Inflammatory macrophage (primary cell): Measurements from ENCODE around the gene RSAD2.
A peak's percentile ranks its signal among the peaks of the same experiment; 100 is the strongest.
"Not testable (repeated sequence)": the region's sequence is repeated elsewhere in the genome, so short reads cannot be mapped to it uniquely, and the experiment has no call there.

Experiments
- DNase-seq, 2 donors: peaks; one replicate each; pipeline ENCODE4 v3.0.0-alpha.2; 2020 to 2022
- total RNA-seq, 18 experiments: gene quantifications; one replicate each; lab custom pipeline; 2026; ENCODE audit warnings: mixed read lengths in 6 of 18, inconsistent platforms in 2 of 18; lab: John Stamatoyannopoulos, UW

Gene RSAD2
- 1.1 to 1,383 (median 7.1) reads per million in 18 experiments for total RNA-seq

GRCh38 chr2:6877402-6878304 lies at the start of gene RSAD2:
Gene RSAD2 (plus strand): TSS chr2:6877777. CDS start chr2:6877801, 24 bp downstream.
- peak; percentile 33 to 42 for DNase-seq

GRCh38 chr2:6828299-6828584 lies 49.3 kb upstream of the RSAD2 start:
- peak; percentile 49 to 71 for DNase-seq

GRCh38 chr2:6831229-6831628 lies 46.3 kb upstream of the RSAD2 start:
- DNase-seq = no peak

- DNase-seq = no peak
Observed at GRCh38 chr2:6832596-6833299, 44.8 kb upstream of the RSAD2 start.

GRCh38 chr2:6833300-6833604 lies 44.3 kb upstream of the RSAD2 start:
- no peak for DNase-seq

GRCh38 chr2:6834163-6834562 lies 43.4 kb upstream of the RSAD2 start:
- DNase-seq = no peak

GRCh38 chr2:6835467-6835866 lies 42.1 kb upstream of the RSAD2 start:
- DNase-seq = no peak

- no peak for DNase-seq
Observed at GRCh38 chr2:6838673-6839319, 38.8 kb upstream of the RSAD2 start.

GRCh38 chr2:6841537-6842287 lies 35.9 kb upstream of the RSAD2 start:
- DNase-seq = no peak

GRCh38 chr2:6845312-6845711 lies 32.3 kb upstream of the RSAD2 start:
- DNase-seq = peak in 1 of 2 donors; percentile 12

- no peak for DNase-seq
Observed at GRCh38 chr2:6845903-6846302, 31.7 kb upstream of the RSAD2 start.

- no peak for DNase-seq
Observed at GRCh38 chr2:6846540-6846939, 31.0 kb upstream of the RSAD2 start.

- no peak for DNase-seq
Observed at GRCh38 chr2:6846967-6847681, 30.5 kb upstream of the RSAD2 start.

- no peak for DNase-seq
Observed at GRCh38 chr2:6852195-6852594, 25.4 kb upstream of the RSAD2 start.

GRCh38 chr2:6854416-6854815 lies 23.2 kb upstream of the RSAD2 start:
- DNase-seq = no peak

GRCh38 chr2:6855860-6856547 lies 21.6 kb upstream of the RSAD2 start:
- no peak for DNase-seq

- no peak for DNase-seq
Observed at GRCh38 chr2:6856548-6856920, 21.0 kb upstream of the RSAD2 start.

GRCh38 chr2:6858466-6859027 lies 19.0 kb upstream of the RSAD2 start:
- not testable (repeated sequence) for DNase-seq

- no peak for DNase-seq
Observed at GRCh38 chr2:6860296-6860695, 17.3 kb upstream of the RSAD2 start.

GRCh38 chr2:6863792-6864191 lies 13.8 kb upstream of the RSAD2 start:
- DNase-seq = no peak

- no peak for DNase-seq
Observed at GRCh38 chr2:6864231-6864754, 13.3 kb upstream of the RSAD2 start.
